ENCODE results near the gene SLX9.

DNA sequence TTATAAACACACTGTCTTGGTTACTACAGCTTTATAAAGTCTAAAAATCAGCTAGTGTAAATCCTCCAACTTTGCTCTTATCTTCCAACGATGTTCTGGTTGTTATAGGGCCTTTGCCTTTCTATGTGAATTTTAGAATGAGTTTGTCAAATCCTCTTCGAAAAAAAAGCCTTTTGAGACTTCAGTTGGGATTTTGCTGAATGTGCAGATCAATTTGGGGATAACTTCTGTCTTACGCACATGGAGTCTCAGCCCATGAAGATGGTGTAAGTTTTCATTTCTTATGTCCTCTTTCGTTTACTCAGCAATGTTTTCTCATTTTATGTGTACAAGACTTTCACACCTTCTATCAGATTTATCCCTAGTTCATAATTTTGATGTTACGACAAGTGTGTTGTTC lies 69.8 kb downstream of the SLX9 start:
- TF ChIP-seq POLR2A (IDR thresholded peaks at IDR 0.05): no peak
- TF ChIP-seq POLR2AphosphoS5 (IDR thresholded peaks at IDR 0.05): no peak
- TF ChIP-seq, protein P1, sequence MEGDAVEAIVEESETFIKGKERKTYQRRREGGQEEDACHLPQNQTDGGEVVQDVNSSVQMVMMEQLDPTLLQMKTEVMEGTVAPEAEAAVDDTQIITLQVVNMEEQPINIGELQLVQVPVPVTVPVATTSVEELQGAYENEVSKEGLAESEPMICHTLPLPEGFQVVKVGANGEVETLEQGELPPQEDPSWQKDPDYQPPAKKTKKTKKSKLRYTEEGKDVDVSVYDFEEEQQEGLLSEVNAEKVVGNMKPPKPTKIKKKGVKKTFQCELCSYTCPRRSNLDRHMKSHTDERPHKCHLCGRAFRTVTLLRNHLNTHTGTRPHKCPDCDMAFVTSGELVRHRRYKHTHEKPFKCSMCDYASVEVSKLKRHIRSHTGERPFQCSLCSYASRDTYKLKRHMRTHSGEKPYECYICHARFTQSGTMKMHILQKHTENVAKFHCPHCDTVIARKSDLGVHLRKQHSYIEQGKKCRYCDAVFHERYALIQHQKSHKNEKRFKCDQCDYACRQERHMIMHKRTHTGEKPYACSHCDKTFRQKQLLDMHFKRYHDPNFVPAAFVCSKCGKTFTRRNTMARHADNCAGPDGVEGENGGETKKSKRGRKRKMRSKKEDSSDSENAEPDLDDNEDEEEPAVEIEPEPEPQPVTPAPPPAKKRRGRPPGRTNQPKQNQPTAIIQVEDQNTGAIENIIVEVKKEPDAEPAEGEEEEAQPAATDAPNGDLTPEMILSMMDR (IDR thresholded peaks at IDR 0.05): no peak

Measured in stomach (tissue), 4 donors.